ENCODE measurements around the gene TARP.

DNA sequence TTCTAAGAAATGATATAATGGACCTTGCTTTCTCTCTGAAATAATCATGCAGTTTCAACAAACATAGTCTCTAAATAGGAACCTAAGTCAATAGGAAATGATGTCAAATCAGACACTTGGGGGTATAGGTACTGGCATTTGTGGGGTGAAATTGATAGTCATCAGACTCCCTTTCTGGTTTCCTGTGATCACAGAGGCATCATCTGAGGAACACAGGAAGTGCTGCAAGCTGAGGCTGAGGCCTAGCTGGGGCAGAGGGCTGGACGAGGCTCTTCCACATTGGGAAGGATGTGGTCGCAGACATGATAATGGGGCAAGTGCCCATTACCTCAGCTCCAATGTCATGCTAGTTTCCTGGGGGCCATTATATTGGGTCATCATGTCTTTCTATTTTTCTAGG is 33.5 kb upstream of the TARP start:
- TF ChIP-seq CTCF (IDR thresholded peaks at IDR 0.05) (no peak), POLR2A (IDR thresholded peaks at IDR 0.05) (no peak), EP300 (IDR thresholded peaks at IDR 0.05) (no peak)

All from tibial nerve (tissue), 4 donors.